GM19238 (cell line): ENCODE results near the gene PARP12.
A peak's percentile ranks its signal among the peaks of the same experiment; 100 is the strongest.

Experiments
- DNase-seq: peaks from one replicate; pipeline ENCODE4 v3.0.0; 2011; ENCODE audit warnings: low spot score; ENCODE audit not compliant: insufficient read length

Gene PARP12

GRCh38 chr7:140059273-140060242 lies 3.2 kb downstream of the PARP12 start:
- no peak for DNase-seq

- no peak for DNase-seq
These were observed 4.2 kb downstream of the PARP12 start for GRCh38 chr7:140058517-140058916.

GRCh38 chr7:140057143-140057535 lies 5.6 kb downstream of the PARP12 start:
- DNase-seq, result no peak

GRCh38 chr7:140056431-140057142 lies 6.2 kb downstream of the PARP12 start:
- no peak for DNase-seq

- DNase-seq, result no peak
These were observed 6.9 kb downstream of the PARP12 start for GRCh38 chr7:140055833-140056232.

- no peak for DNase-seq
These were observed 8.0 kb downstream of the PARP12 start for GRCh38 chr7:140054751-140055150.

- peak; percentile 41 for DNase-seq
These were observed 8.8 kb downstream of the PARP12 start for GRCh38 chr7:140053812-140054539.

- no peak for DNase-seq
These were observed 10.9 kb downstream of the PARP12 start for GRCh38 chr7:140051820-140052219.

GRCh38 chr7:140050100-140050499 lies 12.7 kb downstream of the PARP12 start:
- DNase-seq, result no peak

- no peak for DNase-seq
These were observed 13.3 kb downstream of the PARP12 start for GRCh38 chr7:140049339-140050024.

GRCh38 chr7:140048989-140049338 lies 13.8 kb downstream of the PARP12 start:
- no peak for DNase-seq

GRCh38 chr7:140048138-140048537 lies 14.6 kb downstream of the PARP12 start:
- no peak for DNase-seq

GRCh38 chr7:140047197-140047596 lies 15.6 kb downstream of the PARP12 start:
- DNase-seq, result no peak

- no peak for DNase-seq
These were observed 17.1 kb downstream of the PARP12 start for GRCh38 chr7:140045697-140046096.

- no peak for DNase-seq
These were observed 18.5 kb downstream of the PARP12 start for GRCh38 chr7:140044251-140044650.

GRCh38 chr7:140042386-140042670 lies 20.4 kb downstream of the PARP12 start:
- DNase-seq, result no peak

GRCh38 chr7:140041659-140042385 lies 20.9 kb downstream of the PARP12 start:
- DNase-seq, result no peak

GRCh38 chr7:140039896-140040295 lies 22.9 kb downstream of the PARP12 start:
- DNase-seq, result no peak

GRCh38 chr7:140039066-140039465 lies 23.7 kb downstream of the PARP12 start:
- no peak for DNase-seq

GRCh38 chr7:140036224-140036962 lies 26.4 kb downstream of the PARP12 start:
- no peak for DNase-seq
